HEK293 (cell line): ENCODE measurements around the gene KIF11.

Source experiments
- BCL11A ChIP-seq: fragments of 450-650 bp; formaldehyde crosslinking; IDR thresholded peaks from 2 replicates; pipeline ENCODE4 v1.5.1; 2016; ENCODE audit warnings: low read depth, missing biosample characterization, missing genetic modification characterization
- KLF10 ChIP-seq: fragments of 450-650 bp; IDR thresholded peaks from 2 replicates; pipeline ENCODE4 v1.5.1; 2018; ENCODE audit warnings: missing biosample characterization, mild to moderate bottlenecking, missing genetic modification characterization
- PRDM4 ChIP-seq: fragments of 450-650 bp; formaldehyde crosslinking; IDR thresholded peaks from 2 replicates; pipeline ENCODE4 v1.5.1; 2017; ENCODE audit warnings: missing biosample characterization, missing genetic modification characterization
- ZBTB7A ChIP-seq: fragments of 450-650 bp; formaldehyde crosslinking; IDR thresholded peaks from 2 replicates; pipeline ENCODE4 v1.5.1; 2016; ENCODE audit warnings: low read depth, missing biosample characterization, missing genetic modification characterization
- ZFHX2 ChIP-seq: fragments of 450-650 bp; formaldehyde crosslinking; conservative IDR thresholded peaks from 2 replicates; pipeline ENCODE4 v1.5.1; 2016; ENCODE audit warnings: missing biosample characterization, missing genetic modification characterization
- ZFP3 ChIP-seq: fragments of 450-650 bp; formaldehyde crosslinking; IDR thresholded peaks from 2 replicates; pipeline ENCODE4 v1.5.1; 2016; ENCODE audit warnings: low read depth, missing biosample characterization, missing genetic modification characterization
- ZNF2 ChIP-seq: fragments of 450-650 bp; formaldehyde crosslinking; IDR thresholded peaks from 2 replicates; pipeline ENCODE4 v1.5.1; 2016; ENCODE audit warnings: missing biosample characterization, missing genetic modification characterization
- ZNF274 ChIP-seq, 2 experiments: fragments of 200-500 bp in 1 of 2; fragments of 450-650 bp in 1 of 2; sonication (Bioruptor generic) in 1 of 2; formaldehyde crosslinking in 1 of 2; IDR thresholded peaks; 2 replicates each; pipeline versions ENCODE4 v1.5.1 to v1.6.1; 2014 to 2016; ENCODE audit warnings: borderline replicate concordance in 1 of 2, inconsistent platforms in 1 of 2, low read length in 1 of 2, missing biosample characterization in 1 of 2, missing genetic modification characterization in 1 of 2
- ZNF792 ChIP-seq: fragments of 450-650 bp; formaldehyde crosslinking; IDR thresholded peaks from 2 replicates; pipeline ENCODE4 v1.5.1; 2016; ENCODE audit warnings: missing biosample characterization, missing genetic modification characterization
- ZSCAN23 ChIP-seq: fragments of 450-650 bp; formaldehyde crosslinking; IDR thresholded peaks from 2 replicates; pipeline ENCODE4 v1.5.1; 2016; ENCODE audit warnings: missing biosample characterization, missing genetic modification characterization
- TF ChIP-seq, protein P1 (sequence below): fragments of 450-650 bp; formaldehyde crosslinking; IDR thresholded peaks from 2 replicates; pipeline ENCODE4 v1.5.1; 2016; ENCODE audit warnings: missing biosample characterization, missing genetic modification characterization
- TF ChIP-seq, protein P2 (sequence below): fragments of 450-650 bp; formaldehyde crosslinking; IDR thresholded peaks from 2 replicates; pipeline ENCODE4 v1.5.1; 2016; ENCODE audit warnings: missing biosample characterization, missing genetic modification characterization
- TF ChIP-seq, protein P3 (sequence below): fragments of 450-650 bp; formaldehyde crosslinking; IDR thresholded peaks from 2 replicates; pipeline ENCODE4 v1.5.1; 2016; ENCODE audit warnings: missing biosample characterization, missing genetic modification characterization
- TF ChIP-seq, protein P4 (sequence below): fragments of 450-650 bp; formaldehyde crosslinking; IDR thresholded peaks from 2 replicates; pipeline ENCODE4 v1.5.1; 2016; ENCODE audit warnings: missing biosample characterization, missing genetic modification characterization

DNA sequence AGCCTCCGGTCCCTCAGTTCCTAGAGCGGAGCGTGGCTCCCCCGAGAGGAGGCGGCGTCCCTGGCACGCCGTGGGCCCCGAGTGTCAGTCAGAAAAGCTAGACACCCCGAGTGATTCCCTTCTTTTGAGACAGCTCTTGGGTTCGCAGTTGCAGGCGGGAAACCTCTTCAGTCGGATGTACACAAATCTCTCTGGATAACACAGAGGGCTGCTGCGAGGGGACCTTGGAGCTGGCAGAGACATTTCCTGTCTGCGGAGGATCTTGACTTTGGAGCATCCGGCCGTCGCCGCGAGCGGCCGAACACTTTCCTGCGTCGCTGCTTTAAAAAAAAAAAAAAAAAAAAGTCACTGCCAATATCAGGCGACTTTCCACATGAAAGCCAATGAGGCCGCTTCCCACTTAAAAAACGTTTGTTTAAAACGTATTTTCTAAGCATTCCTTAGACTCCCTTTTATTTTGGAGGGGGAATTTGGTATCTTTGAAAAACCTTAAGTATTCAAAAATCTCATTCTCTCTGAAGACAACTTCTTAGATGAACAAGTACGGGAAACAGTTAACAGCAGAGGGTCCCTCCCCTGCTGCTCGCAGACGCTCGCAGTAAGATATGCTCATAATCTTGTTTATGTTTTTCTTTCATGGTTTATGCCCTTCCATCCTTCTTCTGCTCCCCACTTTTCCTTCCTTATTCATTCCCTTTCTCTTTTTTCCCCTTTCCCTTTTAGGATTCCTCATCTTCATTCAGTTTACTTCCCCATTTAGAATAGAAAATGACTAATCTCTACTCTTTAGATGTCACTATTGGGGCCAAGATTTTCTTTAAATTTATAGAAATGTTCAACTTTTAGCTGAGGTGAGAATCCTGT is 106.8 kb downstream of the KIF11 start:
- TF ChIP-seq, protein P1, sequence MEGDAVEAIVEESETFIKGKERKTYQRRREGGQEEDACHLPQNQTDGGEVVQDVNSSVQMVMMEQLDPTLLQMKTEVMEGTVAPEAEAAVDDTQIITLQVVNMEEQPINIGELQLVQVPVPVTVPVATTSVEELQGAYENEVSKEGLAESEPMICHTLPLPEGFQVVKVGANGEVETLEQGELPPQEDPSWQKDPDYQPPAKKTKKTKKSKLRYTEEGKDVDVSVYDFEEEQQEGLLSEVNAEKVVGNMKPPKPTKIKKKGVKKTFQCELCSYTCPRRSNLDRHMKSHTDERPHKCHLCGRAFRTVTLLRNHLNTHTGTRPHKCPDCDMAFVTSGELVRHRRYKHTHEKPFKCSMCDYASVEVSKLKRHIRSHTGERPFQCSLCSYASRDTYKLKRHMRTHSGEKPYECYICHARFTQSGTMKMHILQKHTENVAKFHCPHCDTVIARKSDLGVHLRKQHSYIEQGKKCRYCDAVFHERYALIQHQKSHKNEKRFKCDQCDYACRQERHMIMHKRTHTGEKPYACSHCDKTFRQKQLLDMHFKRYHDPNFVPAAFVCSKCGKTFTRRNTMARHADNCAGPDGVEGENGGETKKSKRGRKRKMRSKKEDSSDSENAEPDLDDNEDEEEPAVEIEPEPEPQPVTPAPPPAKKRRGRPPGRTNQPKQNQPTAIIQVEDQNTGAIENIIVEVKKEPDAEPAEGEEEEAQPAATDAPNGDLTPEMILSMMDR (tag by site-specific recombination) = no peak
- no peak for TF ChIP-seq ZSCAN23
- TF ChIP-seq ZNF2 = no peak; the same call in 1 of the 2 replicates
- TF ChIP-seq ZFHX2 = no peak
- TF ChIP-seq ZNF274 (IDR thresholded peaks at IDR 0.05; ENCODE audit: low read length) = no peak
- no peak for TF ChIP-seq ZNF274 (tag by site-specific recombination; IDR thresholded peaks at IDR 0.05; ENCODE audit: borderline replicate concordance)
- no peak for TF ChIP-seq KLF10
- TF ChIP-seq ZFP3 (tag by site-specific recombination) = no peak
- no peak for TF ChIP-seq ZBTB7A (tag by site-specific recombination)
- no peak for TF ChIP-seq BCL11A (tag by site-specific recombination)
- no peak for TF ChIP-seq ZNF792
- no peak for TF ChIP-seq PRDM4
- TF ChIP-seq, protein P2, sequence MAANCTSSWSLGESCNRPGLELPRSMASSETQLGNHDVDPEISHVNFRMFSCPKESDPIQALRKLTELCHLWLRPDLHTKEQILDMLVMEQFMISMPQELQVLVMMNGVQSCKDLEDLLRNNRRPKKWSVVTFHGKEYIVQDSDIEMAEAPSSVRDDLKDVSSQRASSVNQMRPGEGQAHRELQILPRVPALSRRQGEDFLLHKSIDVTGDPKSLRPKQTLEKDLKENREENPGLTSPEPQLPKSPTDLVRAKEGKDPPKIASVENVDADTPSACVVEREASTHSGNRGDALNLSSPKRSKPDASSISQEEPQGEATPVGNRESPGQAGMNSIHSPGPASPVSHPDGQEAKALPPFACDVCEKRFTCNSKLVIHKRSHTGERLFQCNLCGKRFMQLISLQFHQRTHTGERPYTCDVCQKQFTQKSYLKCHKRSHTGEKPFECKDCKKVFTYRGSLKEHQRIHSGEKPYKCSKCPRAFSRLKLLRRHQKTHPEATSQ = no peak
- TF ChIP-seq, protein P3, sequence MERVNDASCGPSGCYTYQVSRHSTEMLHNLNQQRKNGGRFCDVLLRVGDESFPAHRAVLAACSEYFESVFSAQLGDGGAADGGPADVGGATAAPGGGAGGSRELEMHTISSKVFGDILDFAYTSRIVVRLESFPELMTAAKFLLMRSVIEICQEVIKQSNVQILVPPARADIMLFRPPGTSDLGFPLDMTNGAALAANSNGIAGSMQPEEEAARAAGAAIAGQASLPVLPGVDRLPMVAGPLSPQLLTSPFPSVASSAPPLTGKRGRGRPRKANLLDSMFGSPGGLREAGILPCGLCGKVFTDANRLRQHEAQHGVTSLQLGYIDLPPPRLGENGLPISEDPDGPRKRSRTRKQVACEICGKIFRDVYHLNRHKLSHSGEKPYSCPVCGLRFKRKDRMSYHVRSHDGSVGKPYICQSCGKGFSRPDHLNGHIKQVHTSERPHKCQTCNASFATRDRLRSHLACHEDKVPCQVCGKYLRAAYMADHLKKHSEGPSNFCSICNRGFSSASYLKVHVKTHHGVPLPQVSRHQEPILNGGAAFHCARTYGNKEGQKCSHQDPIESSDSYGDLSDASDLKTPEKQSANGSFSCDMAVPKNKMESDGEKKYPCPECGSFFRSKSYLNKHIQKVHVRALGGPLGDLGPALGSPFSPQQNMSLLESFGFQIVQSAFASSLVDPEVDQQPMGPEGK (tag by site-specific recombination) = 0 out of 2 replicates have a peak, but pooled peaks have one; percentile 51
- TF ChIP-seq, protein P4, sequence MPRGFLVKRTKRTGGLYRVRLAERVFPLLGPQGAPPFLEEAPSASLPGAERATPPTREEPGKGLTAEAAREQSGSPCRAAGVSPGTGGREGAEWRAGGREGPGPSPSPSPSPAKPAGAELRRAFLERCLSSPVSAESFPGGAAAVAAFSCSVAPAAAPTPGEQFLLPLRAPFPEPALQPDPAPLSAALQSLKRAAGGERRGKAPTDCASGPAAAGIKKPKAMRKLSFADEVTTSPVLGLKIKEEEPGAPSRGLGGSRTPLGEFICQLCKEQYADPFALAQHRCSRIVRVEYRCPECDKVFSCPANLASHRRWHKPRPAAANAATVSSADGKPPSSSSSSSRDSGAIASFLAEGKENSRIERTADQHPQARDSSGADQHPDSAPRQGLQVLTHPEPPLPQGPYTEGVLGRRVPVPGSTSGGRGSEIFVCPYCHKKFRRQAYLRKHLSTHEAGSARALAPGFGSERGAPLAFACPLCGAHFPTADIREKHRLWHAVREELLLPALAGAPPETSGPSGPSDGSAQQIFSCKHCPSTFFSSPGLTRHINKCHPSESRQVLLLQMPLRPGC (tag by site-specific recombination) = no peak
